HepG2 (cell line): ENCODE data around the gene UBE4A.

Experiments
- CREM ChIP-seq, 2 experiments: sonication (generic) in 1 of 2; formaldehyde crosslinking in 1 of 2; IDR thresholded peaks; 2 replicates each; pipeline versions ENCODE4 v1.4.0 to v1.6.1; 2016 to 2020; ENCODE audit warnings: antibody characterized with exemption in 1 of 2, mild to moderate bottlenecking in 1 of 2, missing genetic modification reagents in 1 of 2
- ZNF772 ChIP-seq: sonication (generic); formaldehyde crosslinking; IDR thresholded peaks from 2 replicates; pipeline ENCODE4 v1.5.0; 2020; ENCODE audit warnings: mild to moderate bottlenecking, missing genetic modification reagents
- TF ChIP-seq, protein P1 (sequence below): sonication (generic); formaldehyde crosslinking; IDR thresholded peaks from 2 replicates; pipeline ENCODE4 v1.8.1; 2022; ENCODE audit warnings: mild to moderate bottlenecking, missing genetic modification reagents

- TF ChIP-seq CREM (IDR thresholded peaks at IDR 0.05) (no peak), CREM (CRISPR knock-in tag; IDR thresholded peaks at IDR 0.05) (no peak), ZNF772 (no peak)
- TF ChIP-seq, protein P1, sequence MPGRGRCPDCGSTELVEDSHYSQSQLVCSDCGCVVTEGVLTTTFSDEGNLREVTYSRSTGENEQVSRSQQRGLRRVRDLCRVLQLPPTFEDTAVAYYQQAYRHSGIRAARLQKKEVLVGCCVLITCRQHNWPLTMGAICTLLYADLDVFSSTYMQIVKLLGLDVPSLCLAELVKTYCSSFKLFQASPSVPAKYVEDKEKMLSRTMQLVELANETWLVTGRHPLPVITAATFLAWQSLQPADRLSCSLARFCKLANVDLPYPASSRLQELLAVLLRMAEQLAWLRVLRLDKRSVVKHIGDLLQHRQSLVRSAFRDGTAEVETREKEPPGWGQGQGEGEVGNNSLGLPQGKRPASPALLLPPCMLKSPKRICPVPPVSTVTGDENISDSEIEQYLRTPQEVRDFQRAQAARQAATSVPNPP (CRISPR knock-in tag): no peak
Observed at GRCh38 chr11:118340449-118340848, 19.0 kb upstream of the UBE4A start.
